DOHH2 (cell line): ENCODE data around the gene EPHA2.
A peak's percentile ranks its signal among the peaks of the same experiment; 100 is the strongest.
"Not testable (repeated sequence)": the region's sequence is repeated elsewhere in the genome, so short reads cannot be mapped to it uniquely, and the experiment has no call there.

Source experiments
- H3F3A ChIP-seq: fragments of 200-600 bp; sonication (generic), shearing (Covaris generic); 2 replicates; pipeline ENCODE4 v1.6.0; 2016; ENCODE audit warnings: antibody characterized with exemption, mild to moderate bottlenecking; ENCODE audit not compliant: control insufficient read depth, insufficient read depth
- H3K27ac ChIP-seq: fragments of 200-600 bp; sonication (generic); 2 replicates; pipeline ENCODE4 v1.5.1; 2014; ENCODE audit warnings: low read depth, mild to moderate bottlenecking, low read length, moderate library complexity
- H3K27me3 ChIP-seq: fragments of 200-600 bp; sonication (generic); 2 replicates; pipeline ENCODE4 v1.6.1; 2014; ENCODE audit warnings: mild to moderate bottlenecking, low read length, mixed read lengths; ENCODE audit not compliant: control insufficient read depth
- H3K36me3 ChIP-seq: fragments of 200-600 bp; sonication (generic); 2 replicates; pipeline ENCODE4 v1.6.1; 2014; ENCODE audit warnings: mild to moderate bottlenecking, low read length, moderate library complexity, mixed read lengths; ENCODE audit not compliant: control insufficient read depth
- H3K4me1 ChIP-seq: fragments of 200-600 bp; sonication (generic); 2 replicates; pipeline ENCODE4 v1.6.1; 2014; ENCODE audit warnings: mild to moderate bottlenecking, low read length, mixed read lengths; ENCODE audit not compliant: control insufficient read depth
- H3K4me2 ChIP-seq: fragments of 200-600 bp; sonication (generic); 2 replicates; pipeline ENCODE4 v1.6.0; 2014; ENCODE audit warnings: mild to moderate bottlenecking, low read length, moderate library complexity
- H3K4me3 ChIP-seq: fragments of 200-600 bp; sonication (generic); 2 replicates; pipeline ENCODE4 v1.5.1; 2014; ENCODE audit warnings: mild to moderate bottlenecking, low read length, mixed read lengths
- H3K79me2 ChIP-seq: fragments of 200-600 bp; sonication (generic); 2 replicates; pipeline ENCODE4 v1.6.1; 2014; ENCODE audit warnings: mild to moderate bottlenecking, low read length, mixed read lengths; ENCODE audit not compliant: control insufficient read depth
- H3K9me2 ChIP-seq: fragments of 200-600 bp; sonication (generic); replicated peaks from 2 replicates; pipeline ENCODE4 v1.6.1; 2014; ENCODE audit warnings: mild to moderate bottlenecking, low read length, mixed read lengths; ENCODE audit not compliant: control insufficient read depth
- H3K9me3 ChIP-seq: fragments of 200-600 bp; sonication (generic); 2 replicates; pipeline ENCODE4 v1.6.1; 2014; ENCODE audit warnings: antibody characterized with exemption, low read length, mixed read lengths; ENCODE audit not compliant: control insufficient read depth, insufficient read depth
- H4K20me1 ChIP-seq: fragments of 200-600 bp; sonication (generic); 2 replicates; pipeline ENCODE4 v1.6.0; 2014; ENCODE audit warnings: low read depth, mild to moderate bottlenecking, antibody characterized with exemption, low read length, moderate library complexity; ENCODE audit not compliant: control insufficient read depth, insufficient read depth
- CTCF ChIP-seq: fragments of 200-600 bp; sonication (generic); IDR thresholded peaks from one replicate; pipeline ENCODE4 v1.5.1; 2014; ENCODE audit warnings: antibody characterized with exemption, mild to moderate bottlenecking, low read depth, low read length; ENCODE audit not compliant: poor library complexity, severe bottlenecking
- EZH2phosphoT487 ChIP-seq: fragments of 200-600 bp; sonication (generic); IDR thresholded peaks from 2 replicates; pipeline ENCODE4 v1.6.1; 2017; ENCODE audit warnings: borderline replicate concordance, mild to moderate bottlenecking, antibody characterized with exemption, low read length, moderate library complexity, mixed read lengths

Gene EPHA2

GRCh38 chr1:16165073-16165364 is 9.2 kb upstream of the EPHA2 start:
- Histone ChIP-seq H3K27me3 (peaks cover 10% of the 10 kb centered on the region; the same call in 1 of the 2 replicates), H3K9me2 (no peaks in the 10 kb centered on the region), H3K4me3 (no peak overlapping the region), H3K79me2 (no peaks in the 10 kb centered on the region), H4K20me1 (no peaks in the 10 kb centered on the region), H3K27ac (no peak overlapping the region), H3K9me3 (no peaks in the 10 kb centered on the region), H3K4me2 (no peak overlapping the region), H3F3A (no peaks in the 10 kb centered on the region), H3K36me3 (no peaks in the 10 kb centered on the region), H3K4me1 (peaks cover 17% of the 10 kb centered on the region)
- TF ChIP-seq CTCF: no peak
- no peak for TF ChIP-seq EZH2phosphoT487

GRCh38 chr1:16164213-16165072 is 8.6 kb upstream of the EPHA2 start:
- H3K27me3 ChIP-seq: peaks cover 10% of the 10 kb centered on the region; the same call in 1 of the 2 replicates
- H3K4me3 ChIP-seq: no peak overlapping the region
- no peaks in the 10 kb centered on the region for H3K36me3 ChIP-seq
- H4K20me1 ChIP-seq: no peaks in the 10 kb centered on the region
- H3K79me2 ChIP-seq: no peaks in the 10 kb centered on the region
- no peak overlapping the region for H3K4me2 ChIP-seq
- TF ChIP-seq CTCF (no peak), EZH2phosphoT487 (no peak)
- H3K27ac ChIP-seq: no peak overlapping the region
- H3F3A ChIP-seq: no peaks in the 10 kb centered on the region
- H3K4me1 ChIP-seq: peaks cover 17% of the 10 kb centered on the region
- no peaks in the 10 kb centered on the region for H3K9me2 ChIP-seq
- H3K9me3 ChIP-seq: no peaks in the 10 kb centered on the region

GRCh38 chr1:16163608-16164212 is 7.8 kb upstream of the EPHA2 start:
- not testable (repeated sequence) for H3K36me3 ChIP-seq, H3K9me3 ChIP-seq, H3K27me3 ChIP-seq, H3K4me3 ChIP-seq, H3K27ac ChIP-seq, H4K20me1 ChIP-seq, H3K9me2 ChIP-seq, H3K79me2 ChIP-seq, H3K4me2 ChIP-seq, H3F3A ChIP-seq
- H3K4me1 ChIP-seq: peaks cover 11% of the 10 kb centered on the region

GRCh38 chr1:16162163-16162822 is 6.4 kb upstream of the EPHA2 start:
- H3K4me2 ChIP-seq: peak overlapping the region; percentile 23
- peaks cover 4% of the 10 kb centered on the region; the same call in 1 of the 2 replicates for H3K4me1 ChIP-seq
- no peaks in the 10 kb centered on the region for H3K9me3 ChIP-seq
- H3K27me3 ChIP-seq: peaks cover 8% of the 10 kb centered on the region; the same call in 1 of the 2 replicates
- no peaks in the 10 kb centered on the region for H4K20me1 ChIP-seq
- H3K36me3 ChIP-seq: no peaks in the 10 kb centered on the region
- 0 out of 2 replicates have a peak, but pooled peaks cover 3% of the 10 kb centered on the region for H3F3A ChIP-seq
- H3K9me2 ChIP-seq: no peaks in the 10 kb centered on the region
- H3K79me2 ChIP-seq: no peaks in the 10 kb centered on the region
- TF ChIP-seq CTCF (no peak), EZH2phosphoT487 (no peak)
- H3K4me3 ChIP-seq: no peak overlapping the region
- H3K27ac ChIP-seq: no peak overlapping the region
